Measurements from ENCODE around the gene EFNA4. TPM values are rescaled to one million over a fixed set of nuclear protein-coding genes. Genes with fewer than 3 reads are reported as not detected.

Gene EFNA4
- total RNA-seq, 1 experiment from 2014 or later: 22.7 TPM

- H3K9me3 Mint-ChIP-seq: no peaks in the 10 kb centered on the region
- H3K27me3 Mint-ChIP-seq (ENCODE audit: low read depth): peaks cover 28% of the 10 kb centered on the region
- no peak for ATAC-seq
- POLR2A ChIA-PET: interaction anchor here (0.6 to 2.1 kb wide), 5 partner anchors 10 to 242 kb away, joined by 3 to 10 read pairs (median 5); no protein-coding TSS in a partner anchor
- TF ChIP-seq ZNF281 (CRISPR knock-in tag; IDR thresholded peaks at IDR 0.05) (0 out of 2 replicates have a peak, but pooled peaks have one; percentile 15), NR1H2 (CRISPR knock-in tag; IDR thresholded peaks at IDR 0.05) (no peak)
- CTCF ChIA-PET: interaction anchor here (0.6 to 4.8 kb wide), 25 partner anchors 8 to 405 kb away, joined by 3 to 62 read pairs (median 5); partner anchors contain the start of genes ADAM15, KRTCAP2 and PBXIP1
- H3K4me1 Mint-ChIP-seq: peaks cover 38% of the 10 kb centered on the region
- peaks cover 24% of the 10 kb centered on the region for H3K36me3 Mint-ChIP-seq
- DNase-seq (ENCODE audit: low spot score): no peak
- no peak overlapping the region for H3K27ac Mint-ChIP-seq
- peak overlapping the region; percentile 75 for H3K4me3 Mint-ChIP-seq
Measured at GRCh38 chr1:155070158-155070621, 6.7 kb downstream of the EFNA4 start.

GRCh38 chr1:155070721-155071569 lies 7.4 kb downstream of the EFNA4 start:
- Mint-ChIP-seq H3K4me3 (peak overlapping the region; percentile 75), H3K9me3 (no peaks in the 10 kb centered on the region), H3K27ac (no peak overlapping the region), H3K27me3 (ENCODE audit: low read depth) (peaks cover 33% of the 10 kb centered on the region), H3K36me3 (peaks cover 24% of the 10 kb centered on the region), H3K4me1 (peaks cover 41% of the 10 kb centered on the region)
- ATAC-seq (peak; percentile 78), DNase-seq (ENCODE audit: low spot score) (peak; percentile 94)
- ChIA-PET CTCF (interaction anchor here (0.6 to 4.8 kb wide), 21 partner anchors 9 to 406 kb away, joined by 3 to 62 read pairs (median 9); partner anchors contain the start of genes ADAM15, KRTCAP2 and PBXIP1), POLR2A (interaction anchor here (0.6 to 2.1 kb wide), 5 partner anchors 10 to 242 kb away, joined by 3 to 10 read pairs (median 5); no protein-coding TSS in a partner anchor)
- TF ChIP-seq ARID4B (CRISPR knock-in tag; IDR thresholded peaks at IDR 0.05; ENCODE audit: borderline replicate concordance): peak; percentile 17; the same call in 1 of the 2 replicates
- TF ChIP-seq CREB1 (CRISPR knock-in tag; IDR thresholded peaks at IDR 0.05): no peak
- TF ChIP-seq AFF4 (CRISPR knock-in tag; IDR thresholded peaks at IDR 0.05; ENCODE audit: borderline replicate concordance): no peak
- peak; percentile 71; the same call in 1 of the 2 replicates for TF ChIP-seq ZNF138 (CRISPR knock-in tag; conservative IDR thresholded peaks at IDR 0.05)
- no peak for TF ChIP-seq GABPB1 (CRISPR knock-in tag; IDR thresholded peaks at IDR 0.05)
- no peak for TF ChIP-seq ERG (CRISPR knock-in tag; IDR thresholded peaks at IDR 0.05)
- no peak for TF ChIP-seq SP1 (CRISPR knock-in tag; conservative IDR thresholded peaks at IDR 0.05)
- no peak for TF ChIP-seq JAZF1 (CRISPR knock-in tag; IDR thresholded peaks at IDR 0.05)
- 0 out of 2 replicates have a peak, but pooled peaks have one; percentile 17 for TF ChIP-seq ZNF121 (CRISPR knock-in tag; IDR thresholded peaks at IDR 0.05)
- no peak for TF ChIP-seq ATF3 (CRISPR knock-in tag; conservative IDR thresholded peaks at IDR 0.05)
- no peak for TF ChIP-seq STAT6 (CRISPR knock-in tag; conservative IDR thresholded peaks at IDR 0.05; ENCODE audit: low read depth)

Measured in WTC11 (cell line).